ENCODE data around the gene MAST4. TPM values are rescaled to one million over a fixed set of nuclear protein-coding genes. Genes with fewer than 3 reads are reported as not detected.

The MAST4 gene
- total and polyA plus RNA-seq, 2 of the 8 experiments (the other 6 are each of a cell fraction or from before 2014, with no cell fraction given), result 1.5 to 2.6 TPM

- peak; percentile 69 to 82 (median 74) for TF ChIP-seq CTCF (IDR thresholded peaks at IDR 0.05; ENCODE audit: control extremely low read depth in 1 of 3, insufficient read depth in 1 of 3, low read depth in 1 of 3, low read length in 3 of 3)
- TF ChIP-seq FOSL1 (IDR thresholded peaks at IDR 0.05; ENCODE audit: insufficient read depth, low read depth, low read length), result no peak
- TF ChIP-seq KDM4A (IDR thresholded peaks at IDR 0.05; ENCODE audit: low read depth, low read length, severe bottlenecking), result no peak
- TF ChIP-seq ATF3 (IDR thresholded peaks at IDR 0.05; ENCODE audit: insufficient read depth, low read depth, low read length), result peak; percentile 63; the same call in 1 of the 2 replicates
- peak; percentile 91 to 94 for TF ChIP-seq RAD21 (IDR thresholded peaks at IDR 0.05 in 1 of 2, conservative IDR thresholded peaks at IDR 0.05 in 1 of 2; ENCODE audit: low read depth in 2 of 2, low read length in 2 of 2)
- TF ChIP-seq CEBPB (IDR thresholded peaks at IDR 0.05; ENCODE audit: low read depth, low read length), result peak; percentile 72; the same call in 1 of the 2 replicates
- TF ChIP-seq RNF2 (IDR thresholded peaks at IDR 0.05; ENCODE audit: borderline replicate concordance, low read depth, low read length, missing control alignments, poor library complexity, severe bottlenecking), result no peak
- no peak for TF ChIP-seq EZH2 (IDR thresholded peaks at IDR 0.05; ENCODE audit: low read depth, low read length, severe bottlenecking)
Observed at GRCh38 chr5:66769839-66770617, 173.8 kb downstream of the MAST4 start (continued).

Data from H1 (cell line).